ENCODE measurements around the gene UTF1. TPM values are rescaled to one million over a fixed set of nuclear protein-coding genes. Genes with fewer than 3 reads are reported as not detected.
"Not testable (repeated sequence)": the region's sequence is repeated elsewhere in the genome, so short reads cannot be mapped to it uniquely, and the experiment has no call there.

UTF1 gene
- total and polyA plus RNA-seq, 8 donors: not detected

GRCh38 chr10:133261726-133262325 lies 31.8 kb downstream of the UTF1 start:
- peaks cover 0 to 3% (median 0%) of the 10 kb centered on the region in 4 donors for H3K36me3 ChIP-seq
- intact Hi-C loops (cut with DNase I; ENCODE audit: low total_unique reads): no loop called here
- peak overlapping the region; percentile 87 to 95 (median 93) for H3K27ac ChIP-seq
- H3K9me3 ChIP-seq: no peaks in the 10 kb centered on the region
- DNase-seq: peak; percentile 92
- WGBS, 5 donors: 0 to 5% (median 2%) methylated on average over 10 to 79 of the region's 79 CpGs
- TF ChIP-seq POLR2AphosphoS5 (IDR thresholded peaks at IDR 0.05) (peak in 1 of 3 donors; percentile 59), POLR2A (IDR thresholded peaks at IDR 0.05) (no peak)
- H3K27me3 ChIP-seq: no peaks in the 10 kb centered on the region
- H3K4me1 ChIP-seq: peaks cover 44 to 76% (median 65%) of the 10 kb centered on the region in 4 donors
- peak overlapping the region; percentile 63 to 89 (median 74) for H3K4me3 ChIP-seq

- Histone ChIP-seq H3K27ac (peak overlapping the region in 2 of 5 donors; percentile 20 to 95), H3K4me1 (peaks cover 38 to 69% (median 57%) of the 10 kb centered on the region in 4 donors), H3K27me3 (no peaks in the 10 kb centered on the region), H3K4me3 (peak overlapping the region in 1 of 4 donors; percentile 89), H3K36me3 (peaks cover 0 to 12% (median 0%) of the 10 kb centered on the region in 4 donors), H3K9me3 (no peaks in the 10 kb centered on the region)
- intact Hi-C loops (cut with DNase I; ENCODE audit: low total_unique reads): no loop called here
- peak in 1 of 2 donors; percentile 69 for DNase-seq
- no peak for TF ChIP-seq EP300 (IDR thresholded peaks at IDR 0.05)
- no peak for TF ChIP-seq CTCF (IDR thresholded peaks at IDR 0.05)
- TF ChIP-seq POLR2A (IDR thresholded peaks at IDR 0.05): no peak
- TF ChIP-seq POLR2AphosphoS5 (IDR thresholded peaks at IDR 0.05): no peak
- WGBS, 5 donors: 67 to 84% (median 73%) methylated on average over 5 to 14 of the region's 14 CpGs
Observed at GRCh38 chr10:133262696-133263095, 32.7 kb downstream of the UTF1 start.

GRCh38 chr10:133263674-133264073 lies 33.7 kb downstream of the UTF1 start:
- DNase-seq: no peak
- Histone ChIP-seq H3K36me3 (peaks cover 0 to 21% (median 6%) of the 10 kb centered on the region in 4 donors), H3K4me1 (peaks cover 28 to 59% (median 47%) of the 10 kb centered on the region in 4 donors), H3K27me3 (no peaks in the 10 kb centered on the region), H3K4me3 (no peak overlapping the region), H3K9me3 (no peaks in the 10 kb centered on the region), H3K27ac (no peak overlapping the region)
- no peak for TF ChIP-seq CTCF (IDR thresholded peaks at IDR 0.05)
- TF ChIP-seq POLR2AphosphoS5 (IDR thresholded peaks at IDR 0.05): no peak
- no peak for TF ChIP-seq EP300 (IDR thresholded peaks at IDR 0.05)
- TF ChIP-seq POLR2A (IDR thresholded peaks at IDR 0.05): no peak
- intact Hi-C loops (cut with DNase I; ENCODE audit: low total_unique reads): no loop called here
- 78 to 86% (median 84%) methylated on average over 8 to 10 of the region's 10 CpGs for WGBS, 5 donors

GRCh38 chr10:133264461-133264860 lies 34.4 kb downstream of the UTF1 start:
- WGBS, 5 donors: 28 to 40% (median 32%) methylated on average over 9 of the region's 9 CpGs
- H3K27ac ChIP-seq: no peak overlapping the region

GRCh38 chr10:133265052-133265451 lies 35.0 kb downstream of the UTF1 start:
- H3K9me3 ChIP-seq; H3K4me3 ChIP-seq; DNase-seq; H3K27ac ChIP-seq; intact Hi-C loops (cut with DNase I; ENCODE audit: low total_unique reads); H3K27me3 ChIP-seq: not testable (repeated sequence)
- peaks cover 0 to 35% (median 19%) of the 10 kb centered on the region in 4 donors for H3K36me3 ChIP-seq
- 46 to 68% (median 58%) methylated on average over 9 to 10 of the region's 10 CpGs for WGBS, 5 donors
- H3K4me1 ChIP-seq: peaks cover 19 to 45% (median 33%) of the 10 kb centered on the region in 4 donors

More at GRCh38 chr10:133264461-133264860, 34.4 kb downstream of the UTF1 start:
- Histone ChIP-seq H3K4me1 (peaks cover 20 to 51% (median 39%) of the 10 kb centered on the region in 4 donors), H3K4me3 (no peak overlapping the region), H3K27me3 (no peaks in the 10 kb centered on the region), H3K36me3 (peaks cover 0 to 29% (median 13%) of the 10 kb centered on the region in 4 donors), H3K9me3 (no peaks in the 10 kb centered on the region)
- TF ChIP-seq POLR2AphosphoS5 (IDR thresholded peaks at IDR 0.05) (no peak), POLR2A (IDR thresholded peaks at IDR 0.05) (no peak), CTCF (IDR thresholded peaks at IDR 0.05) (no peak), EP300 (IDR thresholded peaks at IDR 0.05) (no peak)
- DNase-seq: peak in 1 of 2 donors; percentile 52
- intact Hi-C loops (cut with DNase I; ENCODE audit: low total_unique reads): no loop called here

Data from stomach (tissue), 9 donors.